ENCODE measurements around the gene RASSF1.

The RASSF1 gene, protein sequence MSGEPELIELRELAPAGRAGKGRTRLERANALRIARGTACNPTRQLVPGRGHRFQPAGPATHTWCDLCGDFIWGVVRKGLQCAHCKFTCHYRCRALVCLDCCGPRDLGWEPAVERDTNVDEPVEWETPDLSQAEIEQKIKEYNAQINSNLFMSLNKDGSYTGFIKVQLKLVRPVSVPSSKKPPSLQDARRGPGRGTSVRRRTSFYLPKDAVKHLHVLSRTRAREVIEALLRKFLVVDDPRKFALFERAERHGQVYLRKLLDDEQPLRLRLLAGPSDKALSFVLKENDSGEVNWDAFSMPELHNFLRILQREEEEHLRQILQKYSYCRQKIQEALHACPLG

DNA sequence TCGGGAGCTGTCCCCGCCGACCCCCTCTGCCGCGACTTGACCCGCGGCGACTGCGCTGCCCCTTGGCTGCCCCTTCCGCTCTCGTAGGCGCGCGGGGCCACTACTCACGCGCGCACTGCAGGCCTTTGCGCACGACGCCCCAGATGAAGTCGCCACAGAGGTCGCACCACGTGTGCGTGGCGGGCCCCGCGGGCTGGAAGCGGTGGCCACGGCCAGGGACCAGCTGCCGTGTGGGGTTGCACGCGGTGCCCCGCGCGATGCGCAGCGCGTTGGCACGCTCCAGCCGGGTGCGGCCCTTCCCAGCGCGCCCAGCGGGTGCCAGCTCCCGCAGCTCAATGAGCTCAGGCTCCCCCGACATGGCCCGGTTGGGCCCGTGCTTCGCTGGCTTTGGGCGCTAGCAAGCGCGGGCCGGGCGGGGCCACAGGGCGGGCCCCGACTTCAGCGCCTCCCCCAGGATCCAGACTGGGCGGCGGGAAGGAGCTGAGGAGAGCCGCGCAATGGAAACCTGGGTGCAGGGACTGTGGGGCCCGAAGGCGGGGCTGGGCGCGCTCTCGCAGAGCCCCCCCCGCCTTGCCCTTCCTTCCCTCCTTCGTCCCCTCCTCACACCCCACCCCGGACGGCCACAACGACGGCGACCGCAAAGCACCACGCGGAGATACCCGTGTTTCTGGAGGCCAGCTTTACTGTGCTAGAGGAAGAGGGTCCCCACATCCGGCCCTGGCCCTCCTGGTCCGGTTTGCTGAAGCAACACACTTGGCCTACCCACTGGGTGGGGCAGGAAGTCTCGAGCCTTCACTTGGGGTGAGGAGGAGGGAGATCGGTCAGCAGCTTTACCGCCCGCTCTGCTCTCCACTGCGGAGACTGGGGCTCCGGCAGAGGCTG, at the start of gene RASSF1:
Gene RASSF1 (minus strand): TSS at position 389 of the 882 bp plus-strand sequence. CDS start 31 bp downstream, at position 358.
- DNase-seq (ENCODE audit: low read depth): no peak
- in situ Hi-C loops (cut with HindIII; ENCODE audit: low sequenced_read_pairs): no loop called here
- no peak for TF ChIP-seq CTCF (IDR thresholded peaks at IDR 0.05; ENCODE audit: low read depth, low read length, missing control alignments)
- H3K4me3 ChIP-seq (ENCODE audit: low read depth, low read length): no peak within 1 kb of the TSS

- no peak for TF ChIP-seq CTCF (IDR thresholded peaks at IDR 0.05; ENCODE audit: low read depth, low read length, missing control alignments)
- DNase-seq (ENCODE audit: low read depth): no peak
- no peak overlapping the region for H3K4me3 ChIP-seq (ENCODE audit: low read depth, low read length)
- in situ Hi-C loops (cut with HindIII; ENCODE audit: low sequenced_read_pairs): no loop called here
Observed at GRCh38 chr3:50389414-50389767, 48.8 kb upstream of the RASSF1 start.

DNA sequence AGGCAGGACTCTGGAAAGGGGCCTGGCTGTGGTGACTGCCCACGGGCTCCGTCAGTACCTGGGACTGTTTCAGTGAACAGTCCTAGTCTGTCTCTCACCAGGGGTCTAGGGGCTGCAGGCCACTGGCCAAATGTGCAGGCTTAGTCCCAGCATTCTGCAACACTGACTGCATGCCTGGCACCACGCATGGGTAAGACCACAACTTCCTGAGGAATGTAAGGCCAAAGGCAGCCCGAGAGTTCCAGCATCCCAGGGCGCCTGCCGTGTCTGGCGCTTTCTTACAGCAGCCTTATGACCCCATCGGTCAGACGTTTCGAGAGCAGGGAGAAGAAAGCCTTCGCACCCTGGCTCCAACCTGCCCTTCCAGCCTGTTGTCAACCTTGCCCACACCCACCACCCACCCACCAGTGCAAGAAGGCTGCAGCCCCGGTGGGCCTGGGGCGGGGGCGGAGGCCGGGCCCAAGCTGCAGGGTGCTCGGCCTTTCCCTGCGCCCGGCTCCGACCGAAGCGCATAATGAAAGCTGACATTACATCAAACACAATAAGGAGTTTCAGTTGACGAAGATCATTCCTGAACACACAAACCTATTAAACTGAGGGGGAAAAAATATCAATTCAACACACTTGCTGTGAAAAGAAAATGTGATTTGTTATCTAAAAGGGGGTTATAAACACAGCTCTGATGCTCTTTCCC, 48.2 kb upstream of the RASSF1 start:
- DNase-seq (ENCODE audit: low read depth): peak; percentile 66
- H3K4me3 ChIP-seq (ENCODE audit: low read depth, low read length): no peak overlapping the region
- in situ Hi-C loops (cut with HindIII; ENCODE audit: low sequenced_read_pairs): no loop called here
- no peak for TF ChIP-seq CTCF (IDR thresholded peaks at IDR 0.05; ENCODE audit: low read depth, low read length, missing control alignments)

- DNase-seq (ENCODE audit: low read depth): no peak
- TF ChIP-seq CTCF (IDR thresholded peaks at IDR 0.05; ENCODE audit: low read depth, low read length, missing control alignments): peak; percentile 57
- in situ Hi-C loops (cut with HindIII; ENCODE audit: low sequenced_read_pairs): no loop called here
- no peak overlapping the region for H3K4me3 ChIP-seq (ENCODE audit: low read depth, low read length)
Observed at GRCh38 chr3:50388016-50388719, 47.5 kb upstream of the RASSF1 start.

DNA sequence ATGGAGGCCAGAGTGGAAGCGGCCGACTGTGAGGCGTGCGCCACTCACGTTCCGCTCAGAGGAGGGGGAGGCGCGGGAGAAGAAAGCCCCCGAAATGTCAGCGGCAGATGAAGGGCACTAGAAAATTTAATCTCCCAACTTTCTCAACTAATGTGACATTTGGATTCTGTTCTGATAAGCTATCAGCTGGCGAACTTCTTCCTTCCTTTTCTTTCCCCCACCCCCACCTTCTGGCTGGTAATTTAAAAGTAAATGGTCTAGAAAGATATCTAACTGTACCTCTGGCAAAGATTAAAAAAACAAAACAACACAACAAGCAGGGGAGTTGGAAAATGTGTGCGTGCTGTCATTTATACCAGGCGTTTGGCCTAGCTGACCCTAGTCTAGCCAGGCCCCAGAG, 45.1 kb upstream of the RASSF1 start:
- no peak overlapping the region for H3K4me3 ChIP-seq (ENCODE audit: low read depth, low read length)
- DNase-seq (ENCODE audit: low read depth): no peak
- in situ Hi-C loops (cut with HindIII; ENCODE audit: low sequenced_read_pairs): no loop called here
- no peak for TF ChIP-seq CTCF (IDR thresholded peaks at IDR 0.05; ENCODE audit: low read depth, low read length, missing control alignments)

DNA sequence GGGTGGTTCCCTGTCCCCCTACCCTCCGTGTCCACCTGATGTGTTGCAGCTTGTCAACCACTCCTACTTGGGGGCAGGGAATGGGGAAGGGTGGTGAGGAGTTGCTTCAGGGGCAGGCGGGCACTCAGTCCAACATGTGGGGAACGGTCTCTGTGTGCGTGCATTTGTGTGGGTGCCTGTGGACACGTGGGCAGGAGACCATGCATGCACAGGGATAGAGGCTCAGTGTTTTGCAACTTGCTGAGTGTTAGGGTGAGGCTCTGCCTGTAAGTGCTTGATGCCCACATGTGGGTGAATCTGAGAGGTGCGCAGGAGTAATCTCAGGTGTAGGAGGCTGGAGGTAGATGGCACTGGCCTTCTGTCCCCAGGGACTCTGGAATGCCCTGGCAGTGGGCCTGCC, 43.1 kb upstream of the RASSF1 start:
- in situ Hi-C loops (cut with HindIII; ENCODE audit: low sequenced_read_pairs): no loop called here
- no peak for TF ChIP-seq CTCF (IDR thresholded peaks at IDR 0.05; ENCODE audit: low read depth, low read length, missing control alignments)
- DNase-seq (ENCODE audit: low read depth): no peak
- H3K4me3 ChIP-seq (ENCODE audit: low read depth, low read length): no peak overlapping the region

Data from astrocyte of the cerebellum (primary cell).